ENCODE measurements around the gene BCL3. TPM values are rescaled to one million over a fixed set of nuclear protein-coding genes. Genes with fewer than 3 reads are reported as not detected.

The BCL3 gene
- total and polyA plus RNA-seq, 12 donors = 7.1 to 76.3 (median 20.9) TPM

GRCh38 chr19:44747739-44748425 is 626 bp upstream of the BCL3 start:
- H3K9me3 ChIP-seq = no peaks in the 10 kb centered on the region
- H3K4me3 ChIP-seq = peak overlapping the region; percentile 58 to 97 (median 81)
- peaks cover 0 to 34% (median 9%) of the 10 kb centered on the region in 9 donors for H3K36me3 ChIP-seq
- no peak for TF ChIP-seq CTCF (IDR thresholded peaks at IDR 0.05)
- peak; percentile 69 to 78 for DNase-seq
- no peaks in the 10 kb centered on the region for H3K27me3 ChIP-seq
- H3K4me1 ChIP-seq = peaks cover 18 to 86% (median 74%) of the 10 kb centered on the region in 9 donors
- peak; percentile 9 to 50 (median 26) for ATAC-seq
- intact Hi-C loops (cut with DNase I) = no loop called here
- WGBS, 2 donors = 0 to 1% methylated on average over 26 of the region's 26 CpGs
- H3K27ac ChIP-seq = peak overlapping the region; percentile 93 to 100 (median 97)

GRCh38 chr19:44749292-44749691 is 784 bp downstream of the BCL3 start:
- WGBS, 2 donors = 19 to 32% methylated on average over 1 of the region's 1 CpG
- H3K4me1 ChIP-seq = peaks cover 17 to 82% (median 64%) of the 10 kb centered on the region in 9 donors

GRCh38 chr19:44749994-44750393 is 1.5 kb downstream of the BCL3 start:
- intact Hi-C loops (cut with DNase I) = no loop called here
- TF ChIP-seq CTCF (IDR thresholded peaks at IDR 0.05) = no peak
- peaks cover 0 to 42% (median 10%) of the 10 kb centered on the region in 9 donors for H3K36me3 ChIP-seq
- WGBS, 2 donors = 67 to 85% methylated on average over 10 of the region's 10 CpGs
- peaks cover 18 to 83% (median 62%) of the 10 kb centered on the region in 9 donors for H3K4me1 ChIP-seq
- H3K4me3 ChIP-seq = peak overlapping the region; percentile 58 to 97 (median 81)
- DNase-seq = no peak
- no peak for ATAC-seq
- peak overlapping the region in 9 of 10 donors; percentile 93 to 100 (median 96) for H3K27ac ChIP-seq
- no peaks in the 10 kb centered on the region for H3K27me3 ChIP-seq
- no peaks in the 10 kb centered on the region for H3K9me3 ChIP-seq

More at GRCh38 chr19:44749292-44749691, 784 bp downstream of the BCL3 start:
- Histone ChIP-seq H3K9me3 (no peaks in the 10 kb centered on the region), H3K27ac (peak overlapping the region; percentile 93 to 100 (median 97)), H3K4me3 (peak overlapping the region; percentile 58 to 97 (median 81)), H3K36me3 (peaks cover 0 to 36% (median 10%) of the 10 kb centered on the region in 9 donors), H3K27me3 (no peaks in the 10 kb centered on the region)
- no peak for TF ChIP-seq CTCF (IDR thresholded peaks at IDR 0.05)
- intact Hi-C loops (cut with DNase I) = no loop called here
- DNase-seq = no peak
- no peak for ATAC-seq

GRCh38 chr19:44752123-44752815 is 3.8 kb downstream of the BCL3 start:
- H3K4me3 ChIP-seq = peak overlapping the region in 8 of 10 donors; percentile 19 to 92 (median 58)
- H3K4me1 ChIP-seq = peaks cover 19 to 88% (median 68%) of the 10 kb centered on the region in 9 donors
- H3K27ac ChIP-seq = peak overlapping the region in 8 of 10 donors; percentile 90 to 100 (median 96)
- DNase-seq (no peak), ATAC-seq (no peak)
- peaks cover 0 to 65% (median 10%) of the 10 kb centered on the region in 9 donors for H3K36me3 ChIP-seq
- intact Hi-C loops (cut with DNase I) = no loop called here
- no peaks in the 10 kb centered on the region for H3K27me3 ChIP-seq
- whole genome bisulfite sequencing, 2 donors = 69 to 79% methylated on average over 8 of the region's 8 CpGs
- TF ChIP-seq CTCF (IDR thresholded peaks at IDR 0.05) = no peak
- no peaks in the 10 kb centered on the region for H3K9me3 ChIP-seq

Measured in heart right ventricle (tissue), 16 donors.